Caco-2 (cell line): Measurements from ENCODE around the gene NXN. TPM values are rescaled to one million over a fixed set of nuclear protein-coding genes. Genes with fewer than 3 reads are reported as not detected.
"Not testable (repeated sequence)": the region's sequence is repeated elsewhere in the genome, so short reads cannot be mapped to it uniquely, and the experiment has no call there.

Source experiments
- BruUV-seq: library from RNA; stranded (reverse); fragments of 400-500 nt; replicated peaks from 2 replicates; lab custom pipeline; 2021; lab: Mats Ljungman, UMichigan
- CTCF ChIA-PET: fragments of 300-600 bp; sonication (Branson Sonifier 250); formaldehyde crosslinking; loops from one replicate; lab custom pipeline; 2022; ENCODE audit warnings: antibody characterized with exemption; lab: Charles Lee
- POLR2A ChIA-PET: fragments of 300-600 bp; sonication (Branson Sonifier 250); formaldehyde crosslinking; loops from one replicate; lab custom pipeline; 2022; ENCODE audit warnings: antibody characterized with exemption; lab: Charles Lee
- DNase-seq, 2 experiments: peaks; one replicate each; pipeline versions ENCODE4 v3.0.0 to v3.0.0-alpha.2; 2020 to 2022
- H3K27me3 ChIP-seq: replicated peaks from 2 replicates; pipeline ENCODE4 v1.6.0; 2011; ENCODE audit warnings: low read length; ENCODE audit not compliant: control insufficient read depth, insufficient read depth
- H3K36me3 ChIP-seq: 2 replicates; pipeline ENCODE4 v1.5.1; 2011; ENCODE audit warnings: low read length; ENCODE audit not compliant: control insufficient read depth, insufficient read depth
- H3K4me1 ChIP-seq: fragments of 250-450 bp; sonication (Bioruptor Pico); 2 replicates; pipeline ENCODE4 v1.5.1; 2020; ENCODE audit warnings: mild to moderate bottlenecking
- H3K4me3 ChIP-seq: 2 replicates; pipeline ENCODE4 v1.5.1; 2011; ENCODE audit warnings: low read depth, mild to moderate bottlenecking, control low read depth, low read length
- H3K9me3 ChIP-seq: fragments of 250-450 bp; sonication (Bioruptor Pico); 2 replicates; pipeline ENCODE4 v1.5.1; 2020; ENCODE audit warnings: mild to moderate bottlenecking, moderate library complexity
- H3K27ac Mint-ChIP-seq: one replicate; pipeline ENCODE4 v1.8.0; 2022; ENCODE audit warnings: mixed read lengths; ENCODE audit not compliant: unreplicated experiment
- H3K27me3 Mint-ChIP-seq: one replicate; pipeline ENCODE4 v1.8.0; 2022; ENCODE audit warnings: mixed read lengths; ENCODE audit not compliant: insufficient read depth, unreplicated experiment
- H3K36me3 Mint-ChIP-seq: one replicate; pipeline ENCODE4 v1.8.0; 2022; ENCODE audit warnings: mild to moderate bottlenecking, mixed read lengths; ENCODE audit not compliant: insufficient read depth, unreplicated experiment
- H3K4me1 Mint-ChIP-seq: one replicate; pipeline ENCODE4 v1.8.0; 2022; ENCODE audit warnings: low read depth, mixed read lengths; ENCODE audit not compliant: unreplicated experiment
- H3K4me3 Mint-ChIP-seq: one replicate; pipeline ENCODE4 v1.8.0; 2022; ENCODE audit warnings: mild to moderate bottlenecking, moderate library complexity, mixed read lengths; ENCODE audit not compliant: unreplicated experiment
- H3K9me3 Mint-ChIP-seq: one replicate; pipeline ENCODE4 v1.8.0; 2022; ENCODE audit warnings: mixed read lengths; ENCODE audit not compliant: unreplicated experiment
- intact Hi-C: fragments of 100-400 bp; cut with micrococcal nuclease; formaldehyde crosslinking; loops from one replicate; pipeline ENCODE4 v1.10.0; 2022; ENCODE audit not compliant: unreplicated experiment
- total RNA-seq: library from RNA; stranded (reverse); gene quantifications from 2 replicates; pipeline ENCODE4 v1.2.3, GENCODE V29; 2022
- TF ChIP-seq, protein P1 (sequence below), 2 experiments: fragments of 200-600 bp in 1 of 2; IDR thresholded peaks; 1 replicate in 1 of 2; 2 replicates in 1 of 2; pipeline versions ENCODE4 v1.5.1 to v1.8.0; 2011 to 2022; ENCODE audit warnings: antibody characterized with exemption in 1 of 2, control low read depth in 1 of 2, inconsistent platforms in 1 of 2, low read depth in 1 of 2, low read length in 1 of 2, mild to moderate bottlenecking in 1 of 2, moderate library complexity in 1 of 2; ENCODE audit not compliant: insufficient read depth in 1 of 2, severe bottlenecking in 1 of 2, unreplicated experiment in 1 of 2

The NXN gene
- total RNA-seq, 1 experiment from 2014 or later, result 76.7 TPM

DNA sequence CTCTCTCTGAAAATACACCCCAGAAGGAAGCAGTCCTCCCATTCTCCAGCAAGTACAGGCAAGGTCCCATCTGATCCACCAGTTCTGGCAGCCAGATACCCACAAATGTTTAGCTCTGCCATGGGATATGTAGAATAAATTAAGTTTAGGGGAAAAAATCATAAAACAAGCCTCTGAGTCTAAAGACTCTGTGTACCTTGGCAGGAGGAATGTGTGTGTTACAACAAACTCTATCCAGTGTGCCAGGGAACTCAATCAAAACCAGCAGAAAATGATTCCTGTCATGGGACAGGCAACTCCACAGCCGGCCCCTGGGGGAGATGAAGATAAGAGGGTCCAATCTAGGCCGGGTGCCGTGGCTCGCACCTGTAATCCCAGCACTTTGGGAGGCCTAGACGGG lies 124.0 kb downstream of the NXN start:
- ChIA-PET POLR2A (no interaction called here), CTCF (no interaction called here)
- peaks cover 55% of the 10 kb centered on the region for H3K36me3 Mint-ChIP-seq
- TF ChIP-seq, protein P1, sequence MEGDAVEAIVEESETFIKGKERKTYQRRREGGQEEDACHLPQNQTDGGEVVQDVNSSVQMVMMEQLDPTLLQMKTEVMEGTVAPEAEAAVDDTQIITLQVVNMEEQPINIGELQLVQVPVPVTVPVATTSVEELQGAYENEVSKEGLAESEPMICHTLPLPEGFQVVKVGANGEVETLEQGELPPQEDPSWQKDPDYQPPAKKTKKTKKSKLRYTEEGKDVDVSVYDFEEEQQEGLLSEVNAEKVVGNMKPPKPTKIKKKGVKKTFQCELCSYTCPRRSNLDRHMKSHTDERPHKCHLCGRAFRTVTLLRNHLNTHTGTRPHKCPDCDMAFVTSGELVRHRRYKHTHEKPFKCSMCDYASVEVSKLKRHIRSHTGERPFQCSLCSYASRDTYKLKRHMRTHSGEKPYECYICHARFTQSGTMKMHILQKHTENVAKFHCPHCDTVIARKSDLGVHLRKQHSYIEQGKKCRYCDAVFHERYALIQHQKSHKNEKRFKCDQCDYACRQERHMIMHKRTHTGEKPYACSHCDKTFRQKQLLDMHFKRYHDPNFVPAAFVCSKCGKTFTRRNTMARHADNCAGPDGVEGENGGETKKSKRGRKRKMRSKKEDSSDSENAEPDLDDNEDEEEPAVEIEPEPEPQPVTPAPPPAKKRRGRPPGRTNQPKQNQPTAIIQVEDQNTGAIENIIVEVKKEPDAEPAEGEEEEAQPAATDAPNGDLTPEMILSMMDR (IDR thresholded peaks at IDR 0.05; ENCODE audit: insufficient read depth in 1 of 2, low read depth in 1 of 2, low read length in 1 of 2, severe bottlenecking in 1 of 2, unreplicated experiment in 1 of 2), result no peak
- H3K27ac Mint-ChIP-seq, result no peak overlapping the region
- H3K4me3 Mint-ChIP-seq, result no peak overlapping the region
- no peaks in the 10 kb centered on the region for H3K4me1 Mint-ChIP-seq
- intact Hi-C loops, result no loop called here
- H3K9me3 ChIP-seq, result no peaks in the 10 kb centered on the region
- H3K4me1 ChIP-seq, result no peaks in the 10 kb centered on the region
- no peak for DNase-seq
- no peaks in the 10 kb centered on the region for H3K27me3 ChIP-seq
- no peaks in the 10 kb centered on the region for H3K9me3 Mint-ChIP-seq
- no peak overlapping the region for H3K4me3 ChIP-seq
- no peaks in the 10 kb centered on the region for H3K27me3 Mint-ChIP-seq
- BruUV-seq, result no TSS peak
- no peaks in the 10 kb centered on the region for H3K36me3 ChIP-seq

- DNase-seq, H3K9me3 Mint-ChIP-seq, H3K4me1 Mint-ChIP-seq, BruUV-seq, H3K4me3 ChIP-seq, H3K9me3 ChIP-seq, H3K36me3 ChIP-seq, POLR2A ChIA-PET, H3K27me3 Mint-ChIP-seq, H3K4me3 Mint-ChIP-seq, H3K27me3 ChIP-seq, H3K4me1 ChIP-seq, intact Hi-C loops, H3K27ac Mint-ChIP-seq: not testable (repeated sequence)
- H3K36me3 Mint-ChIP-seq, result peaks cover 72% of the 10 kb centered on the region
- CTCF ChIA-PET, result interaction anchor here (2.5 kb wide), 1 partner anchor 128 kb away, joined by 11 read pairs; the partner anchor contains the start of gene NXN
Observed at GRCh38 chr17:852850-853249, 126.7 kb downstream of the NXN start.

DNA sequence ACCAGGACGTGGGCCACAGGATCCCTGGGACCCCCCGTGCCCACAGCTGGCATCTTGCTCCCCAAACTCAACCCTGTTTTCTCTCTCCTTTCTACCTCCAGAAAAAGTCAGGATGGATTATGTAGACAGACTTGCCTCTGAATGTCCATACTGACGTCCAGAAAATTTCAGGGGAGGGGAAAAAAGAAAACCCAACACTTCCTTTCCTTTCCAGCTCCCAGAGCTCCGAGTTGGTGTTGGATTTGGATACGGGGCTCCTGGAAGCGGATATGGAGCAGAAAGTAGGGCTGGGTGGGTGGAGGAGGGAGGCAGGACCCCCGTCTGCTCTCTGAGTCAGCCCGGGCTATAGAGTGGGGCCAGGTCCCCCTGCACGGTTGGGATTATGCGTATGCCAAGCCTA lies 127.2 kb downstream of the NXN start:
- Mint-ChIP-seq H3K9me3 (no peaks in the 10 kb centered on the region), H3K4me3 (no peak overlapping the region), H3K27ac (no peak overlapping the region), H3K27me3 (no peaks in the 10 kb centered on the region), H3K4me1 (no peaks in the 10 kb centered on the region), H3K36me3 (peaks cover 71% of the 10 kb centered on the region)
- BruUV-seq, result no TSS peak
- DNase-seq, result no peak
- Histone ChIP-seq H3K27me3 (no peaks in the 10 kb centered on the region), H3K36me3 (no peaks in the 10 kb centered on the region), H3K4me3 (no peak overlapping the region), H3K4me1 (no peaks in the 10 kb centered on the region), H3K9me3 (no peaks in the 10 kb centered on the region)
- intact Hi-C loops, result no loop called here
- ChIA-PET CTCF (interaction anchor here (2.5 kb wide), 1 partner anchor 128 kb away, joined by 11 read pairs; the partner anchor contains the start of gene NXN), POLR2A (no interaction called here)
- TF ChIP-seq, protein P1 (IDR thresholded peaks at IDR 0.05; ENCODE audit: insufficient read depth in 1 of 2, low read depth in 1 of 2, low read length in 1 of 2, severe bottlenecking in 1 of 2, unreplicated experiment in 1 of 2), result no peak

- BruUV-seq, result no TSS peak
- no peak overlapping the region for H3K27ac Mint-ChIP-seq
- Histone ChIP-seq H3K9me3 (no peaks in the 10 kb centered on the region), H3K4me3 (no peak overlapping the region), H3K27me3 (no peaks in the 10 kb centered on the region), H3K36me3 (no peaks in the 10 kb centered on the region), H3K4me1 (no peaks in the 10 kb centered on the region)
- no peaks in the 10 kb centered on the region for H3K4me1 Mint-ChIP-seq
- H3K36me3 Mint-ChIP-seq, result peaks cover 70% of the 10 kb centered on the region
- POLR2A ChIA-PET, result no interaction called here
- no peak for DNase-seq
- intact Hi-C loops, result no loop called here
- no peaks in the 10 kb centered on the region for H3K27me3 Mint-ChIP-seq
- no peak overlapping the region for H3K4me3 Mint-ChIP-seq
- H3K9me3 Mint-ChIP-seq, result no peaks in the 10 kb centered on the region
- CTCF ChIA-PET, result no interaction called here
- TF ChIP-seq, protein P1 (IDR thresholded peaks at IDR 0.05; ENCODE audit: insufficient read depth in 1 of 2, low read depth in 1 of 2, low read length in 1 of 2, severe bottlenecking in 1 of 2, unreplicated experiment in 1 of 2), result no peak
Observed at GRCh38 chr17:851924-852323, 127.7 kb downstream of the NXN start.
